Glutamatergic neuron (in vitro differentiated cells): ENCODE data around the gene KCNJ6. TPM values are rescaled to one million over a fixed set of nuclear protein-coding genes. Genes with fewer than 3 reads are reported as not detected.
A peak's percentile ranks its signal among the peaks of the same experiment; 100 is the strongest.

Experiments
- DNase-seq: peaks from one replicate; pipeline ENCODE4 v3.0.0; 2022
- H3K27ac Mint-ChIP-seq: one replicate; pipeline ENCODE4 v1.8.0; 2020; ENCODE audit warnings: mild to moderate bottlenecking, mixed read lengths, inconsistent platforms; ENCODE audit not compliant: unreplicated experiment
- H3K27me3 Mint-ChIP-seq: one replicate; pipeline ENCODE4 v1.8.0; 2020; ENCODE audit warnings: mild to moderate bottlenecking, moderate library complexity, mixed read lengths, inconsistent platforms; ENCODE audit not compliant: unreplicated experiment
- H3K36me3 Mint-ChIP-seq: one replicate; pipeline ENCODE4 v1.8.0; 2020; ENCODE audit warnings: mild to moderate bottlenecking, mixed read lengths, inconsistent platforms; ENCODE audit not compliant: unreplicated experiment
- H3K4me1 Mint-ChIP-seq: one replicate; pipeline ENCODE4 v1.8.0; 2020; ENCODE audit warnings: mild to moderate bottlenecking, low read depth, mixed read lengths, inconsistent platforms; ENCODE audit not compliant: unreplicated experiment
- H3K4me3 Mint-ChIP-seq: one replicate; pipeline ENCODE4 v1.8.0; 2020; ENCODE audit warnings: mild to moderate bottlenecking, mixed read lengths, inconsistent platforms; ENCODE audit not compliant: unreplicated experiment
- H3K9me3 Mint-ChIP-seq: one replicate; pipeline ENCODE4 v1.8.0; 2020; ENCODE audit warnings: mild to moderate bottlenecking, moderate library complexity, mixed read lengths, inconsistent platforms; ENCODE audit not compliant: unreplicated experiment
- total RNA-seq: library from RNA; stranded (reverse); fragmentation: NEBNext Ultra II Directional; extraction: Animal tissue kit (Norgen Biotek cat#: 25700); gene quantifications from one replicate; pipeline ENCODE4 v1.2.1, GENCODE V29; 2021; ENCODE audit not compliant: unreplicated experiment
- TF ChIP-seq, protein P1 (sequence below): fragments of 200-600 bp; sonication (generic); IDR thresholded peaks from one replicate; pipeline ENCODE4 v1.5.0; 2021; ENCODE audit not compliant: partially characterized antibody, unreplicated experiment

The KCNJ6 gene
- total RNA-seq, 1 donor from 2014 or later = 80.5 TPM

DNA sequence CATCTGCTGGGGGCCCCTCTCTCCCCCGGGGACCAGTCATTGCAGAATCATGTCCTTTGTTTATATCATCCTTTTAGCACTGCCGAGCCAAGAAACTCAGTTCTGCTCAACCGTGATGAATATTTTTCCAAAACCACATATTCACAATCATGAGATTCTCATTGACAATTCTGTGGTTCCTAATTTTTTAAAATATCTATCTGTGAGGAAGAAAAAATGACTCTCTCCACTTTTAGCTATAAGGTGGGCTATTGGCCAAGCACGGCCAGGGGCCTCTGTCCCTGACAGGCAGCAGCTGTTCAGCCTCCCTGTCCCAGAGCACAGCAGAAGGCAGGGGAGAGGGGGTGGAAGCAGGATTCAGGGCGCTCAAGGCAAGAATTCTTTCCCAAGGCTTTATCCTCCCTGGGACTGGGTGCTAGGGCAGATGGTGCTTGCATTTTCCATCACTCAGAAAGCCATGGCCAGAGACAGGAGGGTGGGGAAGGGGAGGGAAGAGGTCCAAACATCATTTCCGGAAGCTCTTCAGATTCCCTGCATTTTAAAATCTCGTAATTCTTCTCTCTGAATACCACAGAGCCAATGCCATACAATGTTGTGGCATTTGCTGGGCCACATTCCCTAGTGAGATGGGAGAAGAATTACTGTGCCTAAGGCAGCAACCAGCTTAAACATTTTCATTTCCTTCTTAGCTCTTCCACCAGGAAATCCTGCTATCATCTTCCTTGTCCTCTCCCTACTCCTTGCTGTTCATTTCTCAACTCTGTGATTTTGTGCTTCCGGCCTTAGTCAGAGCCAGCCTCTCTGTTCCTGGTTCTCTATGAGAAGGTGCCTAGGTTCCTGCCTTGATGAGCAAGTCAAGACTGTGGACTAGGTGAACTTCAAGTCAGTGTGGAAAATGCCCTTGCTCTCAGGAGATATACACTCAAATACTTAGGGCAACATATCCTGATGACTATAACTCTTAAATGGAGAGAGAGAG, 60.3 kb downstream of the KCNJ6 start:
- peak; percentile 80 for DNase-seq
- H3K36me3 Mint-ChIP-seq = peaks cover 9% of the 10 kb centered on the region
- TF ChIP-seq, protein P1, sequence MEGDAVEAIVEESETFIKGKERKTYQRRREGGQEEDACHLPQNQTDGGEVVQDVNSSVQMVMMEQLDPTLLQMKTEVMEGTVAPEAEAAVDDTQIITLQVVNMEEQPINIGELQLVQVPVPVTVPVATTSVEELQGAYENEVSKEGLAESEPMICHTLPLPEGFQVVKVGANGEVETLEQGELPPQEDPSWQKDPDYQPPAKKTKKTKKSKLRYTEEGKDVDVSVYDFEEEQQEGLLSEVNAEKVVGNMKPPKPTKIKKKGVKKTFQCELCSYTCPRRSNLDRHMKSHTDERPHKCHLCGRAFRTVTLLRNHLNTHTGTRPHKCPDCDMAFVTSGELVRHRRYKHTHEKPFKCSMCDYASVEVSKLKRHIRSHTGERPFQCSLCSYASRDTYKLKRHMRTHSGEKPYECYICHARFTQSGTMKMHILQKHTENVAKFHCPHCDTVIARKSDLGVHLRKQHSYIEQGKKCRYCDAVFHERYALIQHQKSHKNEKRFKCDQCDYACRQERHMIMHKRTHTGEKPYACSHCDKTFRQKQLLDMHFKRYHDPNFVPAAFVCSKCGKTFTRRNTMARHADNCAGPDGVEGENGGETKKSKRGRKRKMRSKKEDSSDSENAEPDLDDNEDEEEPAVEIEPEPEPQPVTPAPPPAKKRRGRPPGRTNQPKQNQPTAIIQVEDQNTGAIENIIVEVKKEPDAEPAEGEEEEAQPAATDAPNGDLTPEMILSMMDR = no peak
- H3K9me3 Mint-ChIP-seq = peaks cover 18% of the 10 kb centered on the region
- peaks cover 64% of the 10 kb centered on the region for H3K4me1 Mint-ChIP-seq
- H3K27me3 Mint-ChIP-seq = peaks cover 13% of the 10 kb centered on the region
- peak overlapping the region; percentile 84 for H3K4me3 Mint-ChIP-seq
- peak overlapping the region; percentile 100 for H3K27ac Mint-ChIP-seq

DNA sequence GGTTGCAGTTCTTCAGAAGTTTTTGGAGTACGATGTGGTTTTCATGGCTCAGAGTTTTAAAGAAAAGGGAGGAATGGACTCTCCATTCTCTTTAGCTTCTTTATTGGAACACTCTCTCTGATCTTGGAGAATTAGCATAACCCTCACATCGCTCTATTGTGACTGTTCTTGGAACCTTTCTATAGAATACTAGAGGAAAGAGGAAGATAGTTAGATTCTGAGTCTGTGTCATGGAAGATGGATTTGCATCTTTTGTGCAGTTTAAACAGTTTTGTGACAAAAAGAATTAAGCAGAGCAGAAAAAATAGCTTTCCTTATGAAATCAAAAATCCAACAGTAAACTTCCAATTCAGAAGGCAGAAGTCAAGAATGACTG, 61.0 kb downstream of the KCNJ6 start:
- no peak for DNase-seq
- Mint-ChIP-seq H3K4me3 (peak overlapping the region; percentile 84), H3K27me3 (peaks cover 13% of the 10 kb centered on the region), H3K36me3 (peaks cover 5% of the 10 kb centered on the region), H3K27ac (peak overlapping the region; percentile 100), H3K4me1 (peaks cover 61% of the 10 kb centered on the region), H3K9me3 (peaks cover 18% of the 10 kb centered on the region)
- TF ChIP-seq, protein P1 = no peak

DNA sequence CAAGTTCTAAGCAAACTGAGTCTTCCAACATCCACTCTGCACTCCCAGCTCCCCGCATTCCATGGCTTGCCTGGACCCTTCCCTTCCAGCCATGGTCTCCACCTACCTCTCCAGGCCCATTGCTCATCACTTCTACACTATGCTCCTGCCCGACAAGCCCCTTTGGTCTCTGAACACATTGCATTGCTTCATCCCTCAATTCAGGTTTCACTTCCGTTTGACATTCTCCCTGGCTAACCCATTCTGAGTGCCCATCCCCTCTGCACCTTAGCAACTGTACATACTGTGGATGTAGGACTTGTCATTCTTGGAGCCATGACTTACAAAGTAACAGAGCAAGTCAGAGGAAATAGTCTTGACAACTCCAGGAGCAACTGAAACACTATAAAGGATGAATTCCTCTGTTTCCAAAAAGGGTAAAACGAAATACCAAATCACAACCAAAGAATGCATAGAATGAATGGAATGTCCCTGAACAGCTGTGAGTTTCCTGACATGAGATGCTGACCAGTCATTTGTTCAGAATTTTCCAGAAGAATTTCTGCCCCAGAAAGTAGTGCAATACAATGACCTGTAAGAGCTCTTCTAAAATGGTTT, 66.7 kb downstream of the KCNJ6 start:
- Mint-ChIP-seq H3K9me3 (peaks cover 6% of the 10 kb centered on the region), H3K27me3 (peaks cover 9% of the 10 kb centered on the region), H3K4me1 (peaks cover 62% of the 10 kb centered on the region), H3K27ac (no peak overlapping the region), H3K36me3 (peaks cover 10% of the 10 kb centered on the region), H3K4me3 (no peak overlapping the region)
- DNase-seq = no peak
- TF ChIP-seq, protein P1 = no peak

DNA sequence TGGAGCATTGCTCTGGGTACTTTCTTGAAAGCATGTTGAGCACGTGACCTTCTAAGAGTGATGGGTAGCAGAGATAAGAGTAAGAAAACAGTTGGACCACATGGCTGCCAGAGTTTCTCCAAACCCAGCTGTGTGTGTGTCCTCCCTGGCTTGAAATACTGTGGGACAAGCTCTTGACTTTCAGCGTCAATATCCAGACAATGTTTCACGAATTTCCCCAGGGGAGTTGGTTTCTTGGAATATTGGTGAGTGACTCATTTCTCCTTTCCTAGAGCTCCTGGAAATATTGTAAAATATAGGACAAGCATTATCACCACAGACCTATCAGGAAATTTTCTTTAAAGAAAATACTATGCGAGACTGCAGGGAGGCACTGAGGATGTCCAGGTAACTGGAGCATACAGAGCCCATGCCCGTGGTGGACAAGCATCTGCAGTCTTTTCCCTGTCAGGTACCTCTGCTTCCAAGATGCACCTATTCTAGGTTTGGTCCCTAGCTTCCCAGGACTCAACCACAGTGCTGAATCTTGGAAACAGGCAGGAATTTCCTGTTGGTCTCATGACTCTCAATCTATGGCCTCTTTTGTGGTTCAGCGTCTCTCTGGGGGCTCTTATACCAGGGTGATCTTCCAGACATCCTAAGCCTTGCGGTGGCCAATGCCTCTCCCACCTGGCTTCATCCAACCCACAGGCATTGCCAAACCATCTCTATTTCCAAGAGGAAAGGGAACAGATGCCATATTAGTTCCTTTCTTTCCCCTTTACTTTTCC, 67.4 kb downstream of the KCNJ6 start:
- TF ChIP-seq, protein P1 = no peak
- peaks cover 59% of the 10 kb centered on the region for H3K4me1 Mint-ChIP-seq
- H3K27ac Mint-ChIP-seq = no peak overlapping the region
- peaks cover 6% of the 10 kb centered on the region for H3K9me3 Mint-ChIP-seq
- H3K36me3 Mint-ChIP-seq = peaks cover 10% of the 10 kb centered on the region
- no peak overlapping the region for H3K4me3 Mint-ChIP-seq
- peaks cover 9% of the 10 kb centered on the region for H3K27me3 Mint-ChIP-seq
- no peak for DNase-seq
